PC-3 (cell line): ENCODE data around the gene L1TD1. TPM values are rescaled to one million over a fixed set of nuclear protein-coding genes. Genes with fewer than 3 reads are reported as not detected.

ENCODE experiments used
- ATAC-seq: fragments of 200-7000 bp; cut with Tn5 transposase; 2 replicates; pipeline ENCODE4 v1.9.1; 2020; ENCODE audit warnings: mild to moderate bottlenecking, moderate library complexity
- Bru-seq: library from RNA; stranded (reverse); fragments of 400-500 nt; gene quantifications from one replicate; lab custom pipeline; 2021; lab: Mats Ljungman, UMichigan
- BruChase-seq, 2 experiments: library from RNA; stranded (reverse); fragments of 400-500 nt; gene quantifications; one replicate each; lab custom pipeline; 2021; lab: Mats Ljungman, UMichigan
- BruUV-seq: library from RNA; stranded (reverse); fragments of 400-500 nt; replicated peaks from 2 replicates; lab custom pipeline; 2021; lab: Mats Ljungman, UMichigan
- CTCF ChIA-PET: fragments of 300-600 bp; sonication (Branson Sonifier 250); formaldehyde crosslinking; loops from one replicate; lab custom pipeline; 2022; ENCODE audit warnings: antibody characterized with exemption; lab: Charles Lee
- POLR2A ChIA-PET: fragments of 300-600 bp; sonication (Branson Sonifier 250); formaldehyde crosslinking; loops from one replicate; lab custom pipeline; 2022; ENCODE audit warnings: antibody characterized with exemption; ENCODE audit not compliant: unreplicated experiment; lab: Charles Lee
- DNase-seq: peaks from one replicate; pipeline ENCODE4 v3.0.0-alpha.2; 2015
- H2AFZ ChIP-seq: fragments of 300-600 bp; sonication (generic); 2 replicates; pipeline ENCODE4 v1.6.0; 2016; ENCODE audit warnings: antibody characterized with exemption, low read length
- H3F3A ChIP-seq: fragments of 300-600 bp; sonication (generic); one replicate; pipeline ENCODE4 v1.6.0; 2017; ENCODE audit warnings: antibody characterized with exemption, low read length, control low read depth, mild to moderate bottlenecking; ENCODE audit not compliant: unreplicated experiment
- H3K27ac ChIP-seq: fragments of 300-600 bp; sonication (generic); 2 replicates; pipeline ENCODE4 v1.5.1; 2016; ENCODE audit warnings: mild to moderate bottlenecking, low read length
- H3K27me3 ChIP-seq: fragments of 300-600 bp; sonication (generic); 2 replicates; pipeline ENCODE4 v1.6.1; 2016; ENCODE audit warnings: low read length, mixed read lengths
- H3K36me3 ChIP-seq: fragments of 300-600 bp; sonication (generic); 2 replicates; pipeline ENCODE4 v1.6.1; 2016; ENCODE audit warnings: low read depth, mixed run types, low read length, mixed read lengths
- H3K4me1 ChIP-seq: fragments of 300-600 bp; sonication (generic); 2 replicates; pipeline ENCODE4 v1.5.1; 2016; ENCODE audit warnings: low read length; ENCODE audit not compliant: insufficient read depth
- H3K4me2 ChIP-seq: fragments of 300-600 bp; sonication (generic); 2 replicates; pipeline ENCODE4 v1.6.0; 2016; ENCODE audit warnings: low read length
- H3K4me3 ChIP-seq: fragments of 300-600 bp; sonication (generic); 2 replicates; pipeline ENCODE4 v1.5.1; 2016; ENCODE audit warnings: mild to moderate bottlenecking, low read length, mixed read lengths
- H3K79me2 ChIP-seq: fragments of 300-600 bp; sonication (generic); 2 replicates; pipeline ENCODE4 v1.6.1; 2017; ENCODE audit warnings: low read length, mixed read lengths
- H3K9ac ChIP-seq: fragments of 300-600 bp; sonication (generic); 2 replicates; pipeline ENCODE4 v1.6.0; 2016; ENCODE audit warnings: mild to moderate bottlenecking, low read length
- H3K9me2 ChIP-seq: fragments of 300-600 bp; sonication (generic); replicated peaks from 2 replicates; pipeline ENCODE4 v1.6.1; 2016; ENCODE audit warnings: mixed run types, low read length, mixed read lengths
- H3K9me3 ChIP-seq: fragments of 300-600 bp; sonication (generic); 2 replicates; pipeline ENCODE4 v1.6.1; 2016; ENCODE audit warnings: low read length, mixed read lengths
- H4K20me1 ChIP-seq: fragments of 300-600 bp; sonication (generic); 2 replicates; pipeline ENCODE4 v1.6.1; 2016; ENCODE audit warnings: low read length, mixed read lengths
- EZH2 ChIP-seq: fragments of 300-600 bp; sonication (generic); IDR thresholded peaks from one replicate; pipeline ENCODE4 v1.6.1; 2017; ENCODE audit warnings: antibody characterized with exemption, mild to moderate bottlenecking, low read length; ENCODE audit not compliant: unreplicated experiment
- EZH2phosphoT487 ChIP-seq: fragments of 300-600 bp; sonication (generic); IDR thresholded peaks from 2 replicates; pipeline ENCODE4 v1.6.1; 2018; ENCODE audit warnings: mild to moderate bottlenecking, antibody characterized with exemption, low read length, borderline replicate concordance
- intact Hi-C: fragments of 100-400 bp; cut with micrococcal nuclease; formaldehyde crosslinking; loops from 2 replicates; pipeline ENCODE4 v1.9.0; 2023
- long read RNA-seq: library from polyadenylated mRNA; unstranded; transcript quantifications from one replicate; pipeline ENCODE4 v2.0.0, GENCODE V29; 2021; ENCODE audit not compliant: unreplicated experiment
- total RNA-seq: library from RNA; depleted of rRNA; stranded (reverse); fragments of >200 nt; gene quantifications from 2 replicates; pipeline ENCODE4 v1.2.3, GENCODE V29; 2014; rRNA removed
- TF ChIP-seq, protein P1 (sequence below): fragments of 300-600 bp; sonication (generic); conservative IDR thresholded peaks from 2 replicates; pipeline ENCODE4 v1.5.1; 2017; ENCODE audit warnings: antibody characterized with exemption, low read depth, mild to moderate bottlenecking, low read length

L1TD1 gene, protein sequence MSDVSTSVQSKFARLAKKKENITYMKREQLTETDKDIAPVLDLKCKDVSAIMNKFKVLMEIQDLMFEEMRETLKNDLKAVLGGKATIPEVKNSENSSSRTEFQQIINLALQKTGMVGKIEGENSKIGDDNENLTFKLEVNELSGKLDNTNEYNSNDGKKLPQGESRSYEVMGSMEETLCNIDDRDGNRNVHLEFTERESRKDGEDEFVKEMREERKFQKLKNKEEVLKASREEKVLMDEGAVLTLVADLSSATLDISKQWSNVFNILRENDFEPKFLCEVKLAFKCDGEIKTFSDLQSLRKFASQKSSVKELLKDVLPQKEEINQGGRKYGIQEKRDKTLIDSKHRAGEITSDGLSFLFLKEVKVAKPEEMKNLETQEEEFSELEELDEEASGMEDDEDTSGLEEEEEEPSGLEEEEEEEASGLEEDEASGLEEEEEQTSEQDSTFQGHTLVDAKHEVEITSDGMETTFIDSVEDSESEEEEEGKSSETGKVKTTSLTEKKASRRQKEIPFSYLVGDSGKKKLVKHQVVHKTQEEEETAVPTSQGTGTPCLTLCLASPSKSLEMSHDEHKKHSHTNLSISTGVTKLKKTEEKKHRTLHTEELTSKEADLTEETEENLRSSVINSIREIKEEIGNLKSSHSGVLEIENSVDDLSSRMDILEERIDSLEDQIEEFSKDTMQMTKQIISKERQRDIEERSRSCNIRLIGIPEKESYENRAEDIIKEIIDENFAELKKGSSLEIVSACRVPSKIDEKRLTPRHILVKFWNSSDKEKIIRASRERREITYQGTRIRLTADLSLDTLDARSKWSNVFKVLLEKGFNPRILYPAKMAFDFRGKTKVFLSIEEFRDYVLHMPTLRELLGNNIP
- not detected in 2 replicates for total RNA-seq
- not detected for Bru-seq, nascent RNA
- percentile 16 among the genes with signal in this experiment for BruChase-seq, experiment 1, labeled RNA remaining after a 6-hour chase
- BruChase-seq, experiment 2, labeled RNA remaining after a 2-hour chase, result percentile 17 among the genes with signal in this experiment
- long read RNA-seq, result 0 reads

DNA sequence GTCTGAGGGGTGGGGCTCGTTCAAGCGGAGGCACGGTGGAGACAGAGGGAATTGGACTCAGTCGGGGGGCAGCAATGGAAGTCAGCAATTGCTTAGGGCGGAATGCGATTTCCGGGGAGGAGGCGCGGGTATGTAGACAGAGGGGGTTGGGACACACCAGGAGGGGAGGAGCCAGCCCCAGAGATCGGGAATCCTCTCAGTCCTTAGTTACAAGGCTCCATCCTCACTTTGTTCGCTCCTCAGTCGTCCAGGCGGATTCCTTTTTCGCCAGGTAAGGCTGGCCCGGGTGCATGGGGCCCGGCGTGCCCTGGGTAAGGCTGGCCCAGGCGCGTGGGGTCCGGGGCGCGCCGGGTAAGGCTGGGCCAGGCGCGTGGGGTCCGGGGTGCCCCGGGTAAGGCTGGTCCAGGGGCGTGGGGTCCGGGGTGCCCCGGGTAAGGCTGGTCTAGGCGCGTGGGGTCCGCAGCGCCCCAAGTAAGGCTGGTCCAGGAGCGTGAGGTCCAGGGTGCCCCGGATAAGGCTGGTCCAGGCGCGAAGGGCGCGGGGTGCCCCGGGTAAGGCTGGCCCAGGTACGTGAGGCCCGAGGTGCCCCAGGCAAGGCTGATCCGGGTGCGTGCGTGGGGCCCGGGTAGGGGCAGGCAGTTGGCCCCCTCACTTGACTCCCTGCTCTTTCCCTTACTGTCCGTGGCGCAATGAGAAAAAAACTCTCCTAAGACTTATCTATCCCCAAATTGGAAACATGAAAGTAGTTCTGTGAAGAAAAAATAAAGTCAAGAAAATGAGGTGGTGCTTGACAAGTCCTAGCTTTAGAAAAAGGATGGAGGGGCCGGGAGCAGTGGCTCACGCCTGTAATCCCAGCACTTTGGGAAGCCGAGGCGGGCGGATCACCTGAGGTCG lies at the start of gene L1TD1:
L1TD1 (plus strand) TSS at position 199 of the 894 bp plus-strand sequence. CDS start 11,780 bp downstream, outside the sequence.
- no peaks in the 10 kb centered on the region for H3K9me2 ChIP-seq
- no peaks in the 10 kb centered on the region for H3F3A ChIP-seq
- no peaks in the 10 kb centered on the region for H3K79me2 ChIP-seq
- H3K9me3 ChIP-seq, result no peaks in the 10 kb centered on the region
- no peaks in the 10 kb centered on the region for H3K4me1 ChIP-seq
- BruUV-seq, result no TSS peak
- H3K27me3 ChIP-seq, result no peaks in the 10 kb centered on the region
- ChIA-PET POLR2A (no interaction called here), CTCF (no interaction called here)
- no peak for ATAC-seq
- H3K4me2 ChIP-seq, result no peak within 1 kb of the TSS
- TF ChIP-seq, protein P1, sequence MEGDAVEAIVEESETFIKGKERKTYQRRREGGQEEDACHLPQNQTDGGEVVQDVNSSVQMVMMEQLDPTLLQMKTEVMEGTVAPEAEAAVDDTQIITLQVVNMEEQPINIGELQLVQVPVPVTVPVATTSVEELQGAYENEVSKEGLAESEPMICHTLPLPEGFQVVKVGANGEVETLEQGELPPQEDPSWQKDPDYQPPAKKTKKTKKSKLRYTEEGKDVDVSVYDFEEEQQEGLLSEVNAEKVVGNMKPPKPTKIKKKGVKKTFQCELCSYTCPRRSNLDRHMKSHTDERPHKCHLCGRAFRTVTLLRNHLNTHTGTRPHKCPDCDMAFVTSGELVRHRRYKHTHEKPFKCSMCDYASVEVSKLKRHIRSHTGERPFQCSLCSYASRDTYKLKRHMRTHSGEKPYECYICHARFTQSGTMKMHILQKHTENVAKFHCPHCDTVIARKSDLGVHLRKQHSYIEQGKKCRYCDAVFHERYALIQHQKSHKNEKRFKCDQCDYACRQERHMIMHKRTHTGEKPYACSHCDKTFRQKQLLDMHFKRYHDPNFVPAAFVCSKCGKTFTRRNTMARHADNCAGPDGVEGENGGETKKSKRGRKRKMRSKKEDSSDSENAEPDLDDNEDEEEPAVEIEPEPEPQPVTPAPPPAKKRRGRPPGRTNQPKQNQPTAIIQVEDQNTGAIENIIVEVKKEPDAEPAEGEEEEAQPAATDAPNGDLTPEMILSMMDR, result no peak
- TF ChIP-seq EZH2, result no peak
- TF ChIP-seq EZH2phosphoT487, result no peak
- no peak within 1 kb of the TSS for H3K27ac ChIP-seq
- H3K4me3 ChIP-seq, result no peak within 1 kb of the TSS
- no peak within 1 kb of the TSS for H2AFZ ChIP-seq
- H3K9ac ChIP-seq, result no peak within 1 kb of the TSS
- H4K20me1 ChIP-seq, result no peaks in the 10 kb centered on the region
- H3K36me3 ChIP-seq, result no peaks in the 10 kb centered on the region
- intact Hi-C loops, result no loop called here
- DNase-seq, result no peak

DNA sequence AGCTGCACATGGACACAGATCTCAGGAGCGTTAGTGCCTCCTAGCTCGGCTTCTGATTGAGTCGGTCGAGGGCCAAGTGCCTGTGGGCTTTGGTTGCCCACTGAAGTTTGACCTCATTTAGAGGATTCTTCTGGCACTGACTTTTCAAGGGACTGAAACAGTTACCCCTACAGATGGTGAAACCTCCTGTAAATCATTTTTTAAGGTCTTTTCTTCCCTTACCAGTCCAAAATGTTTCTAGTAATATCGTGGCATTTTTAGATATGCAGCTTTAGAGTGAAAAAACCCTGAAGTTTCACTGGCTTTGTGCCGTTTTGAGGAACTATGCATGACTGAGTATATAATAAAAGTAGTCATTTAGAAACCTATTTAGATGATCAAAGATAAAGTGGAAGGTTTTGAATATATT lies 34.7 kb upstream of the L1TD1 start:
- H3K9ac ChIP-seq, result no peak overlapping the region
- H3K9me2 ChIP-seq, result no peaks in the 10 kb centered on the region
- no TSS peak for BruUV-seq
- POLR2A ChIA-PET, result no interaction called here
- no peaks in the 10 kb centered on the region for H3K4me1 ChIP-seq
- H3K9me3 ChIP-seq, result no peaks in the 10 kb centered on the region
- DNase-seq (no peak), ATAC-seq (no peak)
- H4K20me1 ChIP-seq, result no peaks in the 10 kb centered on the region; the same call in 1 of the 2 replicates
- H3K4me2 ChIP-seq, result no peak overlapping the region
- no peak overlapping the region for H3K27ac ChIP-seq
- no peak overlapping the region for H3K4me3 ChIP-seq
- no peak overlapping the region for H2AFZ ChIP-seq
- TF ChIP-seq EZH2 (no peak), EZH2phosphoT487 (no peak)
- TF ChIP-seq, protein P1, result no peak
- intact Hi-C loops, result no loop called here
- H3K36me3 ChIP-seq, result no peaks in the 10 kb centered on the region
- no peaks in the 10 kb centered on the region for H3K27me3 ChIP-seq
- H3K79me2 ChIP-seq, result no peaks in the 10 kb centered on the region
- no peaks in the 10 kb centered on the region for H3F3A ChIP-seq
- CTCF ChIA-PET, result interaction anchor here (0.6 kb wide), 1 partner anchor 222 kb away, joined by 4 read pairs; no protein-coding TSS in a partner anchor
